ENCODE results near the gene FKBP1B. TPM values are rescaled to one million over a fixed set of nuclear protein-coding genes. Genes with fewer than 3 reads are reported as not detected.

Gene FKBP1B
- total RNA-seq, 1 donor from 2014 or later, result 1.4 TPM

- H3K36me3 Mint-ChIP-seq (ENCODE audit: low read depth), result peaks cover 9% of the 10 kb centered on the region
Observed at GRCh38 chr2:24045511-24046508, 3.7 kb upstream of the FKBP1B start.

GRCh38 chr2:24046599-24046929, 3.0 kb upstream of the FKBP1B start:
- H3K27me3 Mint-ChIP-seq, result no peaks in the 10 kb centered on the region
- intact Hi-C loops (cut with micrococcal nuclease), result loop anchor here (2.0 kb wide), 2 partner anchors 38 to 76 kb away; partner anchors contain the start of genes FAM228B, PFN4 and TP53I3

More at GRCh38 chr2:24045511-24046508, 3.7 kb upstream of the FKBP1B start:
- Mint-ChIP-seq H3K4me1 (peaks cover 29% of the 10 kb centered on the region), H3K4me3 (peak overlapping the region; percentile 96), H3K9me3 (no peaks in the 10 kb centered on the region), H3K27ac (no peak overlapping the region), H3K27me3 (no peaks in the 10 kb centered on the region)
- ATAC-seq (ENCODE audit: low read depth) (no peak), DNase-seq (no peak)
- ChIA-PET CTCF (no interaction called here), POLR2A (interaction anchor here (0.6 to 2.9 kb wide), 3 partner anchors 31 to 1115 kb away, joined by 4 to 57 read pairs (median 45); partner anchors contain the start of genes ATAD2B and SF3B6)
- intact Hi-C loops (cut with micrococcal nuclease), result loop anchor here (2.0 kb wide), 2 partner anchors 39 to 77 kb away; partner anchors contain the start of genes FAM228B, PFN4 and TP53I3
- TF ChIP-seq CTCF (IDR thresholded peaks at IDR 0.05), result no peak

DNA sequence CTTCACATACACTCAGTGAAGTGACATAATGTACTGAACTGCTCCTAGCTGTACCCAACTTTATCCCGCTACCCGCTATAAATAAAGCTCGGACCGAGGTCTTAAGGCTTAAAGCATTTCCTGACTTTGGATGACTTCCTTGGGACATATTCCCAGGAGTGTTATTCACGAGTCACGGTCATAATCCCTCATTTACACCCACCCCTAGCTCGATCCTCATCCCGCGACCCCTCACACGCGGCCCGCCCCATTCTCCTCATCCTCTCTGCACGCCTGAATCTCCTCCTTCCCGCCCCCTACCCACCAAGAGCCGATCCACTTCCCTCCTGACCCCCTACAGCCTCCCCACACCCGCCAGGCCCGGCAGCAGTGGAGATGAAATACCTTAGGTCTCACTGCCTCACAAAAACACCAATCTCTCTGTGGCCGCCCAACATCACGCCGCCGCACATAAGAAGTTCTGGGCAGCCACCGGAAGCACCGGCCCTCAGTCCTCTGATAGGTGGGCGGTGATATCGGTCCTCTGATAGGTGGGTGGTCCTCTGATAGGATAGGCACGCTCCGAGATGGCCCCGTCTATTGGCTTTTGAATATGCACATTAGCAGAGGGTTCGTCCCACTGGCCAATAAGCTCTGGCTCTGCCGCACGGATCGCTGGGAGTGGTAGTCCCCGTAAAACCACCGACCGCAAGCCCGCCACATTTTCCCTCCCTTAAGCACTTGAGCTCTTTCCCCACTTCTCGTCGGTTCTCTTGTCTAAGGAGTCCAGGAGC, 2.4 kb upstream of the FKBP1B start, which contains the start of gene WDCP:
Gene WDCP (minus strand): TSS at position 462 of the 773 bp plus-strand sequence. CDS start 7,897 bp downstream, outside the sequence.
- peak within 1 kb of the TSS; percentile 96 for H3K4me3 Mint-ChIP-seq
- H3K4me1 Mint-ChIP-seq, result peaks cover 29% of the 10 kb centered on the region
- intact Hi-C loops (cut with micrococcal nuclease), result loop anchor here (1.0 to 2.0 kb wide), 5 partner anchors 29 to 120 kb away; partner anchors contain the start of genes ATAD2B, FAM228B, PFN4 and SF3B6
- H3K27ac Mint-ChIP-seq, result peak within 1 kb of the TSS; percentile 89
- DNase-seq (peak; percentile 79), ATAC-seq (ENCODE audit: low read depth) (peak; percentile 98)
- POLR2A ChIA-PET, result interaction anchor here (0.5 to 2.9 kb wide), 7 partner anchors 29 to 925 kb away, joined by 3 to 57 read pairs (median 6); partner anchors contain the start of genes ATAD2B, SF3B6 and TP53I3
- no peaks in the 10 kb centered on the region for H3K9me3 Mint-ChIP-seq
- peaks cover 9% of the 10 kb centered on the region for H3K36me3 Mint-ChIP-seq (ENCODE audit: low read depth)
- CTCF ChIA-PET, result interaction anchor here (0.7 to 1.6 kb wide), 3 partner anchors 29 to 120 kb away, joined by 3 to 7 read pairs (median 5); partner anchors contain the start of genes ATAD2B and SF3B6
- no peak for TF ChIP-seq CTCF (IDR thresholded peaks at IDR 0.05)
- no peaks in the 10 kb centered on the region for H3K27me3 Mint-ChIP-seq

More at GRCh38 chr2:24046599-24046929, 3.0 kb upstream of the FKBP1B start:
- Mint-ChIP-seq H3K4me3 (peak overlapping the region; percentile 96), H3K9me3 (no peaks in the 10 kb centered on the region), H3K27ac (no peak overlapping the region), H3K4me1 (peaks cover 29% of the 10 kb centered on the region), H3K36me3 (ENCODE audit: low read depth) (peaks cover 9% of the 10 kb centered on the region)
- ATAC-seq (ENCODE audit: low read depth), result no peak
- TF ChIP-seq CTCF (IDR thresholded peaks at IDR 0.05), result no peak
- ChIA-PET CTCF (interaction anchor here (1.6 kb wide), 1 partner anchor 119 kb away, joined by 7 read pairs; the partner anchor contains the start of gene ATAD2B), POLR2A (interaction anchor here (1.7 to 2.9 kb wide), 4 partner anchors 30 to 154 kb away, joined by 6 to 57 read pairs (median 30); partner anchors contain the start of genes ATAD2B, SF3B6 and TP53I3)
- no peak for DNase-seq

GRCh38 chr2:24047703-24048033, 1.9 kb upstream of the FKBP1B start:
- CTCF ChIA-PET, result interaction anchor here (0.7 to 1.6 kb wide), 3 partner anchors 29 to 121 kb away, joined by 3 to 7 read pairs (median 5); partner anchors contain the start of genes ATAD2B and SF3B6
- Mint-ChIP-seq H3K27ac (peak overlapping the region; percentile 89), H3K4me3 (peak overlapping the region; percentile 96), H3K9me3 (no peaks in the 10 kb centered on the region), H3K4me1 (peaks cover 29% of the 10 kb centered on the region), H3K36me3 (ENCODE audit: low read depth) (peaks cover 9% of the 10 kb centered on the region), H3K27me3 (no peaks in the 10 kb centered on the region)
- no peak for ATAC-seq (ENCODE audit: low read depth)
- no peak for DNase-seq
- POLR2A ChIA-PET, result interaction anchor here (0.5 to 2.9 kb wide), 7 partner anchors 29 to 925 kb away, joined by 3 to 57 read pairs (median 6); partner anchors contain the start of genes ATAD2B, SF3B6 and TP53I3
- no peak for TF ChIP-seq CTCF (IDR thresholded peaks at IDR 0.05)
- intact Hi-C loops (cut with micrococcal nuclease), result loop anchor here (1.0 to 2.0 kb wide), 5 partner anchors 29 to 120 kb away; partner anchors contain the start of genes ATAD2B, FAM228B, PFN4 and SF3B6

Data from activated B cell treated with CpG ODN at 0.5 μM for 24 hours (primary cell).